H1 (cell line): ENCODE measurements around the gene DNAH10. TPM values are rescaled to one million over a fixed set of nuclear protein-coding genes. Genes with fewer than 3 reads are reported as not detected.

Experiments
- RNF2 ChIP-seq: fragments of 200-900, 300-1000 bp; sonication (generic); IDR thresholded peaks from 2 replicates; pipeline ENCODE4 v1.7.1; 2016; ENCODE audit warnings: borderline replicate concordance, low read depth, mild to moderate bottlenecking, antibody characterized with exemption, low read length; ENCODE audit not compliant: poor library complexity, severe bottlenecking; ENCODE audit errors: missing control alignments
- polyA plus RNA-seq, 7 experiments: library from polyadenylated mRNA; depleted of rRNA in 3 of 7; stranded (reverse) in 5 of 7; unstranded in 2 of 7; fragments of >200 nt in 5 of 7; fragments of 200-250 nt in 2 of 7; gene quantifications; 1 replicate in 5 of 7; 2 replicates in 1 of 7; 4 replicates in 1 of 7; pipeline versions ENCODE4 v1.2.1 to v1.2.3, GENCODE V29; 2011 to 2013; ENCODE audit warnings: missing spikeins in 2 of 7, mixed read lengths in 2 of 7
- total RNA-seq: library from RNA; stranded (reverse); fragmentation: NEBNext Ultra II Directional; extraction: Animal tissue kit (Norgen Biotek cat#: 25700); gene quantifications from 2 replicates; pipeline ENCODE4 v1.2.1, GENCODE V29; 2021

The DNAH10 gene
- total and polyA plus RNA-seq, 2 of the 8 experiments (the other 6 are each of a cell fraction or from before 2014, with no cell fraction given), result 0.02 to 0.24 TPM

- no peak for TF ChIP-seq RNF2
These were observed 141.4 kb downstream of the DNAH10 start (continued) for GRCh38 chr12:123903301-123904065.
